ENCODE data around the gene NLK. TPM values are rescaled to one million over a fixed set of nuclear protein-coding genes. Genes with fewer than 3 reads are reported as not detected.

The NLK gene
- total RNA-seq, 1 experiment from 2014 or later, result 12.8 TPM

DNA sequence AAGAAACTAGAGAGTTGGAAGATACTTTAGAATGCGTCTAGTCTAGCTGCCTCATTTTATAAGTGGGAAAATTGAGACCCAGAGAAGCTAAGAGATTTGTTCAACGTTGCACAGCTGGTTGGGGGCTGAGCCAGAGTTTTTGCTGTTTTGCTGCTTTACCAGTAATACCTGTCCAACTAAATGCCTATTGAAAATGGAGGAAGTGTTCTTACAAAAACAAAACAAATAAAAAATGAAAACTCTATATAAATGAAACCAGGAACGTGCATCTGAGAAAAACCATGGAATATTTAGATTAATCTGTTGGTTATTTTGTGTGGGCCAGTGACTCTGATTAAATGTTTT, 13.8 kb downstream of the NLK start:
- BruUV-seq (replicated peaks), result no TSS peak
- no peak overlapping the region for H3K4me2 ChIP-seq (ENCODE audit: low read length)
- H3K9me3 ChIP-seq (ENCODE audit: control insufficient read depth in 1 of 2, insufficient read depth in 1 of 2, low read depth in 1 of 2, low read length in 2 of 2), result no peaks in the 10 kb centered on the region
- no peak overlapping the region for H3K27ac ChIP-seq (ENCODE audit: low read depth, low read length)
- H3K4me1 ChIP-seq (ENCODE audit: control insufficient read depth in 1 of 2, insufficient read depth in 2 of 2, low read length in 2 of 2), result no peaks in the 10 kb centered on the region
- TF ChIP-seq, protein P1, sequence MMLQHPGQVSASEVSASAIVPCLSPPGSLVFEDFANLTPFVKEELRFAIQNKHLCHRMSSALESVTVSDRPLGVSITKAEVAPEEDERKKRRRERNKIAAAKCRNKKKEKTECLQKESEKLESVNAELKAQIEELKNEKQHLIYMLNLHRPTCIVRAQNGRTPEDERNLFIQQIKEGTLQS (IDR thresholded peaks at IDR 0.05), result no peak
- no peak for TF ChIP-seq JUND (IDR thresholded peaks at IDR 0.05)
- TF ChIP-seq EZH2phosphoT487 (IDR thresholded peaks at IDR 0.05; ENCODE audit: borderline replicate concordance), result no peak
- TF ChIP-seq RAD21 (IDR thresholded peaks at IDR 0.05; ENCODE audit: low read depth), result no peak
- TF ChIP-seq ZNF274 (IDR thresholded peaks at IDR 0.05; ENCODE audit: low read depth, low read length), result no peak
- TF ChIP-seq FOSL1 (IDR thresholded peaks at IDR 0.05; ENCODE audit: low read depth), result no peak
- TF ChIP-seq, protein P2, sequence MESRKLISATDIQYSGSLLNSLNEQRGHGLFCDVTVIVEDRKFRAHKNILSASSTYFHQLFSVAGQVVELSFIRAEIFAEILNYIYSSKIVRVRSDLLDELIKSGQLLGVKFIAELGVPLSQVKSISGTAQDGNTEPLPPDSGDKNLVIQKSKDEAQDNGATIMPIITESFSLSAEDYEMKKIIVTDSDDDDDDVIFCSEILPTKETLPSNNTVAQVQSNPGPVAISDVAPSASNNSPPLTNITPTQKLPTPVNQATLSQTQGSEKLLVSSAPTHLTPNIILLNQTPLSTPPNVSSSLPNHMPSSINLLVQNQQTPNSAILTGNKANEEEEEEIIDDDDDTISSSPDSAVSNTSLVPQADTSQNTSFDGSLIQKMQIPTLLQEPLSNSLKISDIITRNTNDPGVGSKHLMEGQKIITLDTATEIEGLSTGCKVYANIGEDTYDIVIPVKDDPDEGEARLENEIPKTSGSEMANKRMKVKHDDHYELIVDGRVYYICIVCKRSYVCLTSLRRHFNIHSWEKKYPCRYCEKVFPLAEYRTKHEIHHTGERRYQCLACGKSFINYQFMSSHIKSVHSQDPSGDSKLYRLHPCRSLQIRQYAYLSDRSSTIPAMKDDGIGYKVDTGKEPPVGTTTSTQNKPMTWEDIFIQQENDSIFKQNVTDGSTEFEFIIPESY (IDR thresholded peaks at IDR 0.05; ENCODE audit: extremely low read depth, insufficient replicate concordance, low read length), result no peak
- TF ChIP-seq SP1 (IDR thresholded peaks at IDR 0.05; ENCODE audit: low read depth), result no peak
- H4K20me1 ChIP-seq (ENCODE audit: insufficient read depth), result no peaks in the 10 kb centered on the region
- intact Hi-C loops (cut with micrococcal nuclease), result no loop called here
- no peaks in the 10 kb centered on the region for H3K36me3 ChIP-seq (ENCODE audit: control insufficient read depth in 1 of 2, insufficient read depth in 2 of 2, low read length in 2 of 2)
- no peaks in the 10 kb centered on the region for H3K27me3 ChIP-seq (ENCODE audit: insufficient read depth, low read length)
- CTCF ChIA-PET, result no interaction called here
- DNase-seq (ENCODE audit: low read depth, low spot score), result no peak
- RAD21 ChIA-PET (ENCODE audit: low non-redundant PET in 1 of 2, low total read pairs in 2 of 2, uncharacterized antibody in 2 of 2, unreplicated experiment in 2 of 2), result no interaction called here
- no peak overlapping the region for H2AFZ ChIP-seq (ENCODE audit: low read depth, low read length, poor library complexity, severe bottlenecking)
- no peak overlapping the region for H3K9ac ChIP-seq (ENCODE audit: low read length)
- ATAC-seq, result no peak
- H3K4me3 ChIP-seq (replicated peaks in 1 of 2; ENCODE audit: low read depth in 1 of 2, low read length in 2 of 2), result no peak overlapping the region
- peaks cover 51% of the 10 kb centered on the region for H3K79me2 ChIP-seq (ENCODE audit: insufficient read depth, low read length)
- no peaks in the 10 kb centered on the region for H3K9me2 ChIP-seq (ENCODE audit: insufficient read depth)
- POLR2A ChIA-PET, result interaction anchor here (2.2 kb wide), 1 partner anchor 15 kb away, joined by 8 read pairs; no protein-coding TSS in a partner anchor

DNA sequence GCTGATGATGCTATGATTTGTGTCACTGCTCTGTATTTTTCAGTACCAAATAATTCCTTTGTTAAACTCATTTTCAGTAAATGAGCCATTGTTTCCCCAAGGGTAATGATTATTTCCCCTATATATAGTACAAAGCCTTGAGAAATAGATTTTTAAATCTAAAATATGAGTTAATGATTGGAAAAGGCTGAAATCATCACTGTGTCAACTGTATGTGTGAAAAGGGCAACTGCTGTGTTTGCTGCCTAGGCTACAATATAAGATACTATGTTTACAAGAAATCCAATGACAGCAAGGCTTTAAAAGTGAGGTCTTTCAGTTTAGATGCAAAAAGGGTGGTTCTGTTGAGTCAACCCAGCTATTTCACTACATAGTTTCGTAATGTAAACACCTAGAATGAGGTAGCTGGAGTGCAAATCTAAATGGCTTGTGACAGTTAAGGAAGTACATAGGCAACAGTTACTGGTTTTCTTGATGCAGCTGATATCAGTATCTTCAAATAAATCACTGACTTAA, 15.3 kb downstream of the NLK start:
- intact Hi-C loops (cut with micrococcal nuclease), result no loop called here
- POLR2A ChIA-PET, result no interaction called here
- Histone ChIP-seq H4K20me1 (ENCODE audit: insufficient read depth) (no peaks in the 10 kb centered on the region), H2AFZ (ENCODE audit: low read depth, low read length, poor library complexity, severe bottlenecking) (no peak overlapping the region), H3K27ac (ENCODE audit: low read depth, low read length) (no peak overlapping the region), H3K4me3 (replicated peaks in 1 of 2; ENCODE audit: low read depth in 1 of 2, low read length in 2 of 2) (no peak overlapping the region), H3K27me3 (ENCODE audit: insufficient read depth, low read length) (no peaks in the 10 kb centered on the region), H3K9me2 (ENCODE audit: insufficient read depth) (no peaks in the 10 kb centered on the region), H3K36me3 (ENCODE audit: control insufficient read depth in 1 of 2, insufficient read depth in 2 of 2, low read length in 2 of 2) (no peaks in the 10 kb centered on the region), H3K9me3 (ENCODE audit: control insufficient read depth in 1 of 2, insufficient read depth in 1 of 2, low read depth in 1 of 2, low read length in 2 of 2) (no peaks in the 10 kb centered on the region), H3K4me2 (ENCODE audit: low read length) (no peak overlapping the region), H3K79me2 (ENCODE audit: insufficient read depth, low read length) (peaks cover 49% of the 10 kb centered on the region), H3K9ac (ENCODE audit: low read length) (no peak overlapping the region), H3K4me1 (ENCODE audit: control insufficient read depth in 1 of 2, insufficient read depth in 2 of 2, low read length in 2 of 2) (no peaks in the 10 kb centered on the region)
- TF ChIP-seq FOSL1 (IDR thresholded peaks at IDR 0.05; ENCODE audit: low read depth) (no peak), CBX3 (IDR thresholded peaks at IDR 0.05; ENCODE audit: low read depth) (no peak), SRF (IDR thresholded peaks at IDR 0.05; ENCODE audit: low read depth) (no peak), TCF7L2 (IDR thresholded peaks at IDR 0.05; ENCODE audit: borderline replicate concordance, extremely low read depth, insufficient read depth, insufficient read length) (no peak), POLR2AphosphoS5 (IDR thresholded peaks at IDR 0.05; ENCODE audit: low read depth, low read length) (no peak)
- TF ChIP-seq, protein P1 (IDR thresholded peaks at IDR 0.05), result no peak
- no peak for ATAC-seq
- DNase-seq (ENCODE audit: low read depth, low spot score), result no peak
- BruUV-seq (replicated peaks), result no TSS peak
- RAD21 ChIA-PET (ENCODE audit: low non-redundant PET in 1 of 2, low total read pairs in 2 of 2, uncharacterized antibody in 2 of 2, unreplicated experiment in 2 of 2), result no interaction called here
- CTCF ChIA-PET, result interaction anchor here (0.9 kb wide), 1 partner anchor 13 kb away, joined by 3 read pairs; no protein-coding TSS in a partner anchor

Measured in HCT116 (cell line).